CD4-positive, alpha-beta T cell treated with Interleukin-15 for 1 hour (primary cell): ENCODE data around the gene ATOH8.

Experiments used
- DNase-seq: peaks from one replicate; pipeline ENCODE4 v3.0.0-alpha.2; 2020

ATOH8 gene

DNA sequence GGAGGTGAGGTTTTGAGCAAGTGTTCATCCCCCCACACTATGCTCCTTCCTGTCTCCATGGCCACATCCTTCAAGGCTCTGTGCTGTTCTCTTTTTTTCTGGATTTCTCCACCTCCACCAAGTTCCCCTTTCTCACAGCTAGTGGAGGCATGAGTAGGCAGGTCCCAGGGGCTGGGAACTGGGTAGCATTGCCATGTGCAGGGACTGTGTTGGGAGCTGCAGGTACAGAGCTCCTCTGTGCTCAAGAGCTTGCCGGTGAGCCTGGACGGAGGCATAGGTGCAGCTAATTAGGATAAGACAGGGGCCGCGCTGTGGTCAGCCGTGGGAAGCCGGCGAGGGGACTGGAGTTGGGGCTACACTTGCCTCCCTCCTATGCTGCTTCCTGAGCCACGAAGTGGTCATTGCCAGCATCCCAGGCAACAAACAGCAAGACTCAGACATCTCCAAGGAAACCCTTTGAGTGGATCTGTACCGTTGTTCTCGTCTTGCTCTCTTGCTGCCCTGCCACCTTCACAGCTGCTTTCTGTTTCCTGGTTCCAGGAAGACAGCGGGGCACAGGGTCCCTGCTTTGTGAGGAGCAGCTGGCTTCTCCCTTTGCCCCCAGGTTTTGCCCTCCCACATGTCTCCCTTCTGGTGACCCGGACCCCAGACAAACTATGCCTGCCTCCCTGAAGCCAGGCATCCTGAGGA lies 36.9 kb downstream of the ATOH8 start:
- DNase-seq, result no peak

- DNase-seq, result no peak
These were observed 38.1 kb downstream of the ATOH8 start for GRCh38 chr2:85791704-85792565.

GRCh38 chr2:85792783-85793441 lies 39.1 kb downstream of the ATOH8 start:
- DNase-seq, result no peak

DNA sequence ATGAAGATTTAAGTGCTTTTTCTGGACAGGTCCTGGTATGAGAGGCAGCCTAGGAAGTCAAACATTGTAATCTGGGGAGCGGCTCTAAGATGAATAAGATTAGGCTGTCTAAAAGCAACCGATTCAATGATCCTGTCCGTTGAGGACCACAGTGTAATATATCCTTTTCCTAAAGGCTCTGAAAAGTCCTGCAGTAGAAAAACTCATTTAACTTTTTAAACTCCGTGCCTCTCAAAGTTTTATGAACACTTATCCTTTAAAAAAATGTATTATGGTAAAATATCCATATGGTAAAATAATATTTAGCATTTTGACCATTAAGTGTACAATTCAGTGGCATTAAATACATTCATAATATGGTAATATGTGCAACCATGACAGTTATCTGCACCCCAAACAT lies 39.8 kb downstream of the ATOH8 start:
- DNase-seq, result no peak

- no peak for DNase-seq
These were observed 40.2 kb downstream of the ATOH8 start for GRCh38 chr2:85794038-85794441.

GRCh38 chr2:85794491-85795121 lies 40.8 kb downstream of the ATOH8 start:
- DNase-seq, result no peak

- DNase-seq, result no peak
These were observed 41.7 kb downstream of the ATOH8 start for GRCh38 chr2:85795331-85796045.

DNA sequence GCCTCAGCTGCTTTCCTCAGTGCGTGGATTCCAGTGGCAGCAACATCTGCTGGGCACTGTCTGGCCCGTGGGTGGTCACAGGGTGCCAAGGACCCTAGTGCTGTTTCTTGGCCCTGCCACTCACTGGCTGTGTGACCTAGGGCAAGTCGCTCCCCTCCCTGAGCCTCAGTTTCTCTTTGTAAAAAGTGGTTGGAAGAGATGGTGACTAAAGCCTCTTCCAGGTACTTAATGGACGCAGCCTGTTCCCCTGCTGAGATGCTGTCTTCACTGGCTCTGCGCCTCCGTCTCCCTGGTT lies 42.2 kb downstream of the ATOH8 start:
- no peak for DNase-seq

- no peak for DNase-seq
These were observed 42.8 kb downstream of the ATOH8 start for GRCh38 chr2:85796341-85797262.

DNA sequence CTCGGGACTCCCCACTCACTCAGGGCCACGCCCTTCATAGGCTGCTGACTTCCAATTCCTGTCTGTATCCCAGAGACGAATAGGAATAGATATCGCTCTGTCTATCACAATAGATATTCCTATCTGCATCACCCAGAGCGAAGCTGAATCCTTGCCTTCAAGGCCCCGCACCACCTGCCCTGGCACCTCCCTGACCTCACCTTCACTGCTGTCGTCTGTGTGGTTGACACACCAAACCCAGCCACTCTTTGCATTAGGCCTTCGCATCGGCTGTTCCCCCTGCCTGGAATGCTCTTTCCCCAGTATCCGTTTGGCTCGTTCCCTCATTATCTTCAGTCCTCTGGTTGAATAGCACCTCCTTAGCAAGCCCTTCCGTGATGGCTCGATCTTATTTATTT lies 43.5 kb downstream of the ATOH8 start:
- DNase-seq, result no peak

GRCh38 chr2:85797921-85798320 lies 44.1 kb downstream of the ATOH8 start:
- no peak for DNase-seq

DNA sequence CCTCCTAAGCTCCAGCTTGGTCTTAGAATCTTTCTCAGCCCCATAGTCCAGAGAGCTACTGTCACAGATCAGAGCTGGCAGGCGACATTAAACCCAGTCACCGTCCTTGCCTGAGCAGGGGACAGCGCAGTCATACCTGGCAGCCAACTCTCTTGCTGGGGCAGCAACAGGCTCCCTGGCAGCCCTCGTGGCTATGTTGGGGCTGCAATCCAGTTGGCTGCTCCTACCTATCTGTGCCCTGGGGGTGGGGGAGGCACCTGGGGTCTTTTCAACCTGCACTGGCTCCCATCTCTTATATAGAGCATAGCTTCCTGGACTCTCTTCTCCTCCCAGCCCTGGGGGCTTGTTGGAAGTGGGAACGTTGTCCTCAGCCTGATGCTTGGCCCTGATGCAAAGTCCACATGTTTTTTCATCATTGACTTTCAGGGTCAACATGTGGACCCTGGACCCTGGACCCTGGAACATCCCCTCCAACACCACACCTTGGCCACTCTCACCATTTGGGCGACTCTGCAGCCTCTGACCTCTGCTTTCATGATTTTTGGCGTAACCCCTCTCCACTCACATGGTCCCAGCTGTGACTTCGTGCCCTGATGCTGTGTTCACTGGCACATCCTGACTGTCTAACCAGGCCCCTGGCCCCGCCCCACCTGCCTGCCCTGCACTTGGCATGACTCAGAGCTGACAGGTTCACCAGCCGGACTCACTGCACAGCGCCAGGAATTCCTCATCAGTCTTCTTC lies 45.6 kb downstream of the ATOH8 start:
- DNase-seq, result no peak

DNA sequence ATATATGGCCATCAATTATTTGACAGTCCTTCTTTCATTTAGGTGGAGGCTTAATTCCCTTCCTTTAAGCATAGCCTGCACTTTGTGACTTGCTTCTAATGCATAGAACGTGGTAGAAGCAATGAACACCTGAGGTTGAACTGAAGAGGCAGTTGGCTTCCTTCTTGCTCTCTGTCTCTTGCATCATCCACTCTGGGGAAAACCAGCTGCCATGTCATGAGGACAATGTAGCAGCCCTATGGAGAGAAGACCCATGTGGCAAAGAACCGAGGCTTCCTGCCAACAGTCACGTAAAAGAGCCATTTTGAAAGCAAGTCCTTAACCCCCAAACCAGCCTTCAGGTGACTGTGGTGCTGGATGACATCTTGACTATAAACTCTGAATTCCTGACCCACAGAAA lies 46.8 kb downstream of the ATOH8 start:
- no peak for DNase-seq

- no peak for DNase-seq
These were observed 48.1 kb downstream of the ATOH8 start for GRCh38 chr2:85801871-85802270.

DNA sequence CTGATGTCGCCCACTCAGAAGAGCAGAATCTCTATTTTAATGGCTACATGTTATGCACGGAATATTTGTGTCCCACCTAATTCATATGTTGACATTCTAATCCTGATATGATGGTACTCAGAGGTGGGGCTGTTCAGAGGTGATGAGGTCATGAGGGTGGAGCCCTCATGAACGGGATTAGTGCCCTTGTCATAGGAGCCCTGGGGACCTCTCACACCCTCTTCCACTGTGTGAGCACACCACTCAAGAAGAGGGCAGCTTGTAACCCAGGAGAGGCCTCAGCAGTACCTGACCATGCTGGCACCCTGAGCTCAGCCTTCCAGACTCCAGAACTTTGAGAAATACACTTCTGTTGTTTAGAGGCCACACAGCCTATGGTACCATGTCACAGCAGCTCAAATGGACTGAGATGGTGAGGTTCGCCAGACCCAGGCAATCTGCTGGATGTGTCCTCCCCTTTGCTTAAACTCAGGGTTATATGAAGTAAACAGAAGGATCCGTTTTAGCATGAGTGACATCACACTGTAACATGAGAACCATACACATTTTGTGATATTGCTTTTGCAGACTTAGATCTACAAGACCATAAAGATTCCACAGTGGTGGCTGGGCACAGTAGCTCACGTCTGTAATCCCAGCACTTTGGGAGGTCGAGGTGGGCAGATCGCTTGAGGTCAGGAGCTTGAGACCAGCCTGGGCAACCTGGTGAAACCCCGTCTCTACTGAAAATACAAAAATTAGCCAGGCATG lies 48.7 kb downstream of the ATOH8 start:
- no peak for DNase-seq

GRCh38 chr2:85803704-85804425 lies 50.1 kb downstream of the ATOH8 start:
- DNase-seq, result no peak

GRCh38 chr2:85804583-85804982 lies 50.8 kb downstream of the ATOH8 start:
- no peak for DNase-seq

DNA sequence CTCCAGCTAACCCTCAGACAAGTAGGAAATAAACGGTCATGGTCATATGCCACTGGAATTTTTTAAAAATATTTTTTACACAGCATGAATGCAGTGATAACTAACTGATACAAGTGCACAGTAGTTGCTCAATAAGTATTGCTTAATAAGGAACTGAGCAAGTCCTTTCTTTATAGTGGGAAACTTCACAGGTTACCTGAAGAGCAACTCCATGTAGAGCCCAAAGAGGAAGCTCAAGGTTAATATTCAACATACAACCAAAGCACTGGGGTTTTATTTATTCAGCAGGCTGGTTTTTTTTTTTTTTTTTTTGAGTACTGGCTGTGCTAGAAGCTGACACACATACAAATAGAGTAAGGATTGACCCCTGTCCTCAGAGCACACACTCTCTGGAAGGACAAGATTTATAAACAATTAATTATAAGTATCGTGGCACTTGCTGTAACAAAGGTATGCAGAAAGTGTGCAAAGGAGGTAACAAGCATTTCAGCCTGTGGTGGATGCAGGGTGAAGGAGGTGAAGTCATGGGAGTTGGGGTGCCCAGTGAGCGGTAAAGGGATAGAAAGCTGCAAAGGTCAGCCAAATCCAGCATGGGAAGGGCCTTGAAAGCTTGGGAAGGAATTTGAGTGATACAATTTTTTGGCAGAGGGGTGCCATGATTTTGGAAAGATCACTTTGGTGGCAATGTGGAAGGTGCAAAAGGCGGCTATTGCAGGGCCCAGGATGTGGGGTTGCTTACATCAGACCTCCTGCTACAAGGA lies 52.7 kb downstream of the ATOH8 start:
- DNase-seq, result no peak

- DNase-seq, result no peak
These were observed 54.0 kb downstream of the ATOH8 start for GRCh38 chr2:85807756-85808155.
